Measurements from ENCODE around the gene ASPN.

The ASPN gene

GRCh38 chr9:92507005-92507404 lies 24.7 kb upstream of the ASPN start:
- no peaks in the 10 kb centered on the region for H3K9me3 ChIP-seq (replicated peaks in 1 of 2; ENCODE audit: control insufficient read depth in 2 of 2, insufficient read depth in 1 of 2, low read depth in 1 of 2, low read length in 2 of 2)
- WGBS, 2 donors (ENCODE audit: extremely low coverage in 2 of 2, insufficient read length in 2 of 2, insufficient replicate concordance in 1 of 2): no CpG with 5 or more reads among the region's 2 CpGs

GRCh38 chr9:92506184-92506857 lies 24.0 kb upstream of the ASPN start:
- Histone ChIP-seq H3K14ac (ENCODE audit: low read length) (no peak overlapping the region), H3K27me3 (ENCODE audit: control insufficient read depth in 3 of 3, insufficient read depth in 3 of 3, low read depth in 1 of 3, low read length in 3 of 3) (no peaks in the 10 kb centered on the region), H2BK15ac (ENCODE audit: low read length) (no peak overlapping the region), H2AFZ (ENCODE audit: low read length) (no peak overlapping the region), H3K9ac (ENCODE audit: low read depth, low read length, poor library complexity) (no peak overlapping the region), H3K4ac (ENCODE audit: low read length) (no peak overlapping the region), H3K27ac (replicated peaks; ENCODE audit: low read length) (no peak overlapping the region), H2BK5ac (ENCODE audit: low read length) (no peak overlapping the region), H3K4me1 (ENCODE audit: control insufficient read depth in 2 of 2, insufficient read depth in 1 of 2, low read depth in 1 of 2, low read length in 2 of 2) (no peaks in the 10 kb centered on the region), H3K4me3 (ENCODE audit: low read length in 2 of 2) (no peak overlapping the region), H3K36me3 (replicated peaks in 1 of 2; ENCODE audit: control insufficient read depth in 2 of 2, insufficient read depth in 2 of 2, low read length in 2 of 2) (no peaks in the 10 kb centered on the region), H2AK5ac (ENCODE audit: low read depth, low read length) (no peak overlapping the region), H3K18ac (ENCODE audit: low read length) (no peak overlapping the region), H3K4me2 (ENCODE audit: insufficient read depth, low read length, poor library complexity, severe bottlenecking) (no peak overlapping the region), H3K9me3 (replicated peaks in 1 of 2; ENCODE audit: control insufficient read depth in 2 of 2, insufficient read depth in 1 of 2, low read depth in 1 of 2, low read length in 2 of 2) (no peaks in the 10 kb centered on the region), H4K8ac (ENCODE audit: low read depth, low read length) (no peak overlapping the region), H2BK12ac (ENCODE audit: low read length) (no peak overlapping the region), H3K79me1 (ENCODE audit: low read depth, low read length) (no peaks in the 10 kb centered on the region), H3K23ac (ENCODE audit: low read depth, low read length, poor library complexity) (no peak overlapping the region), H4K91ac (ENCODE audit: low read depth, low read length, poor library complexity) (no peak overlapping the region), H2BK120ac (ENCODE audit: low read depth, low read length) (no peak overlapping the region)
- no peak for DNase-seq (ENCODE audit: low spot score)
- WGBS, 2 donors (ENCODE audit: extremely low coverage in 2 of 2, insufficient read length in 2 of 2, insufficient replicate concordance in 1 of 2): no CpG with 5 or more reads among the region's 3 CpGs

More at GRCh38 chr9:92507005-92507404, 24.7 kb upstream of the ASPN start:
- no peak overlapping the region for H4K91ac ChIP-seq (ENCODE audit: low read depth, low read length, poor library complexity)
- no peak overlapping the region for H3K23ac ChIP-seq (ENCODE audit: low read depth, low read length, poor library complexity)
- no peak overlapping the region for H4K8ac ChIP-seq (ENCODE audit: low read depth, low read length)
- no peak overlapping the region for H2BK120ac ChIP-seq (ENCODE audit: low read depth, low read length)
- no peak overlapping the region for H3K9ac ChIP-seq (ENCODE audit: low read depth, low read length, poor library complexity)
- H2AFZ ChIP-seq (ENCODE audit: low read length): no peak overlapping the region
- no peak overlapping the region for H2BK15ac ChIP-seq (ENCODE audit: low read length)
- H3K36me3 ChIP-seq (replicated peaks in 1 of 2; ENCODE audit: control insufficient read depth in 2 of 2, insufficient read depth in 2 of 2, low read length in 2 of 2): no peaks in the 10 kb centered on the region
- H2BK5ac ChIP-seq (ENCODE audit: low read length): no peak overlapping the region
- DNase-seq (ENCODE audit: low spot score): no peak
- no peaks in the 10 kb centered on the region for H3K79me1 ChIP-seq (ENCODE audit: low read depth, low read length)
- no peak overlapping the region for H3K4me3 ChIP-seq (ENCODE audit: low read length in 2 of 2)
- H3K4me1 ChIP-seq (ENCODE audit: control insufficient read depth in 2 of 2, insufficient read depth in 1 of 2, low read depth in 1 of 2, low read length in 2 of 2): no peaks in the 10 kb centered on the region
- no peak overlapping the region for H3K18ac ChIP-seq (ENCODE audit: low read length)
- H3K27ac ChIP-seq (replicated peaks; ENCODE audit: low read length): no peak overlapping the region
- H2AK5ac ChIP-seq (ENCODE audit: low read depth, low read length): no peak overlapping the region
- no peak overlapping the region for H2BK12ac ChIP-seq (ENCODE audit: low read length)
- no peaks in the 10 kb centered on the region for H3K27me3 ChIP-seq (ENCODE audit: control insufficient read depth in 3 of 3, insufficient read depth in 3 of 3, low read depth in 1 of 3, low read length in 3 of 3)
- H3K4ac ChIP-seq (ENCODE audit: low read length): no peak overlapping the region
- no peak overlapping the region for H3K14ac ChIP-seq (ENCODE audit: low read length)
- no peak overlapping the region for H3K4me2 ChIP-seq (ENCODE audit: insufficient read depth, low read length, poor library complexity, severe bottlenecking)

GRCh38 chr9:92504881-92505280 lies 22.6 kb upstream of the ASPN start:
- Histone ChIP-seq H3K27ac (replicated peaks; ENCODE audit: low read length) (no peak overlapping the region), H2BK5ac (ENCODE audit: low read length) (no peak overlapping the region), H2AK5ac (ENCODE audit: low read depth, low read length) (no peak overlapping the region), H3K4me2 (ENCODE audit: insufficient read depth, low read length, poor library complexity, severe bottlenecking) (no peak overlapping the region), H3K27me3 (ENCODE audit: control insufficient read depth in 3 of 3, insufficient read depth in 3 of 3, low read depth in 1 of 3, low read length in 3 of 3) (no peaks in the 10 kb centered on the region), H2BK15ac (ENCODE audit: low read length) (no peak overlapping the region), H2BK12ac (ENCODE audit: low read length) (no peak overlapping the region), H3K9ac (ENCODE audit: low read depth, low read length, poor library complexity) (no peak overlapping the region), H3K14ac (ENCODE audit: low read length) (no peak overlapping the region), H3K4ac (ENCODE audit: low read length) (no peak overlapping the region), H3K4me3 (ENCODE audit: low read length in 2 of 2) (no peak overlapping the region), H3K9me3 (replicated peaks in 1 of 2; ENCODE audit: control insufficient read depth in 2 of 2, insufficient read depth in 1 of 2, low read depth in 1 of 2, low read length in 2 of 2) (no peaks in the 10 kb centered on the region), H3K18ac (ENCODE audit: low read length) (no peak overlapping the region), H2BK120ac (ENCODE audit: low read depth, low read length) (no peak overlapping the region), H3K79me1 (ENCODE audit: low read depth, low read length) (no peaks in the 10 kb centered on the region), H2AFZ (ENCODE audit: low read length) (no peak overlapping the region), H3K36me3 (replicated peaks in 1 of 2; ENCODE audit: control insufficient read depth in 2 of 2, insufficient read depth in 2 of 2, low read length in 2 of 2) (no peaks in the 10 kb centered on the region), H3K23ac (ENCODE audit: low read depth, low read length, poor library complexity) (no peak overlapping the region), H4K91ac (ENCODE audit: low read depth, low read length, poor library complexity) (no peak overlapping the region), H4K8ac (ENCODE audit: low read depth, low read length) (no peak overlapping the region), H3K4me1 (ENCODE audit: control insufficient read depth in 2 of 2, insufficient read depth in 1 of 2, low read depth in 1 of 2, low read length in 2 of 2) (no peaks in the 10 kb centered on the region)
- no CpG with 5 or more reads among the region's 2 CpGs for WGBS, 2 donors (ENCODE audit: extremely low coverage in 2 of 2, insufficient read length in 2 of 2, insufficient replicate concordance in 1 of 2)
- no peak for DNase-seq (ENCODE audit: low spot score)

- H3K27ac ChIP-seq (replicated peaks; ENCODE audit: low read length): no peak overlapping the region
- no peak overlapping the region for H4K91ac ChIP-seq (ENCODE audit: low read depth, low read length, poor library complexity)
- H3K79me1 ChIP-seq (ENCODE audit: low read depth, low read length): no peaks in the 10 kb centered on the region
- H2AFZ ChIP-seq (ENCODE audit: low read length): no peak overlapping the region
- H3K18ac ChIP-seq (ENCODE audit: low read length): no peak overlapping the region
- H2AK5ac ChIP-seq (ENCODE audit: low read depth, low read length): no peak overlapping the region
- no peak overlapping the region for H3K9ac ChIP-seq (ENCODE audit: low read depth, low read length, poor library complexity)
- H3K9me3 ChIP-seq (replicated peaks in 1 of 2; ENCODE audit: control insufficient read depth in 2 of 2, insufficient read depth in 1 of 2, low read depth in 1 of 2, low read length in 2 of 2): no peaks in the 10 kb centered on the region
- H2BK120ac ChIP-seq (ENCODE audit: low read depth, low read length): no peak overlapping the region
- peaks cover 5 to 9% of the 10 kb centered on the region in 2 donors for H3K4me1 ChIP-seq (ENCODE audit: control insufficient read depth in 2 of 2, insufficient read depth in 1 of 2, low read depth in 1 of 2, low read length in 2 of 2)
- H3K27me3 ChIP-seq (ENCODE audit: control insufficient read depth in 3 of 3, insufficient read depth in 3 of 3, low read depth in 1 of 3, low read length in 3 of 3): no peaks in the 10 kb centered on the region
- no peak overlapping the region for H3K4me2 ChIP-seq (ENCODE audit: insufficient read depth, low read length, poor library complexity, severe bottlenecking)
- no peak for DNase-seq (ENCODE audit: low spot score)
- H2BK12ac ChIP-seq (ENCODE audit: low read length): no peak overlapping the region
- H3K36me3 ChIP-seq (replicated peaks in 1 of 2; ENCODE audit: control insufficient read depth in 2 of 2, insufficient read depth in 2 of 2, low read length in 2 of 2): no peaks in the 10 kb centered on the region
- no peak overlapping the region for H2BK15ac ChIP-seq (ENCODE audit: low read length)
- no peak overlapping the region for H3K23ac ChIP-seq (ENCODE audit: low read depth, low read length, poor library complexity)
- H2BK5ac ChIP-seq (ENCODE audit: low read length): no peak overlapping the region
- no peak overlapping the region for H3K4me3 ChIP-seq (ENCODE audit: low read length in 2 of 2)
- H4K8ac ChIP-seq (ENCODE audit: low read depth, low read length): no peak overlapping the region
- WGBS, 2 donors (ENCODE audit: extremely low coverage in 2 of 2, insufficient read length in 2 of 2, insufficient replicate concordance in 1 of 2): no CpG with 5 or more reads among the region's 2 CpGs
- H3K4ac ChIP-seq (ENCODE audit: low read length): no peak overlapping the region
- no peak overlapping the region for H3K14ac ChIP-seq (ENCODE audit: low read length)
Measured at GRCh38 chr9:92503156-92503555, 20.9 kb upstream of the ASPN start.
